ENCODE measurements around the gene GPR15. TPM values are rescaled to one million over a fixed set of nuclear protein-coding genes. Genes with fewer than 3 reads are reported as not detected.

GPR15 gene
- total and polyA plus RNA-seq, 10 of the 15 experiments (the other 5 are each of a cell fraction or from before 2014, with no cell fraction given), result 70.7 to 150 (median 115) TPM

DNA sequence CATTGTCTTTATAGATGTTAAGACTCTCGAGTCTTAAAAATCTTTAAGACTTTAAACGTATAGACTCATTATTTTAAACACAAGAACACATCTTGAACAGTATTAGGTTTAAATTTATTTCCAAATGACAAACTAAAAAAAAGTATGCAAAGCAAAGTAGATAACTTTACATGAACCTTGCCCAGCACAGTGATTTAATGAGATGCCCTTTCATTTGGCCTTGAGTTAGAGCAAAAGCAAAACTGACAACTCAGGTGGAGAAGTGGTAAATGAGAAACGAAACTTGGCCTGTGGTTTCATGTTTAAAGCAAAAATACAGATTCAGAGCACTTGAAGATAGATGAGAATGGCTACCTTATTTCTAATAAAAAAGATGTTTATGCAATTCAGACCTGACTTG is 8.6 kb downstream of the GPR15 start (continued):
- TF ChIP-seq, protein P1, sequence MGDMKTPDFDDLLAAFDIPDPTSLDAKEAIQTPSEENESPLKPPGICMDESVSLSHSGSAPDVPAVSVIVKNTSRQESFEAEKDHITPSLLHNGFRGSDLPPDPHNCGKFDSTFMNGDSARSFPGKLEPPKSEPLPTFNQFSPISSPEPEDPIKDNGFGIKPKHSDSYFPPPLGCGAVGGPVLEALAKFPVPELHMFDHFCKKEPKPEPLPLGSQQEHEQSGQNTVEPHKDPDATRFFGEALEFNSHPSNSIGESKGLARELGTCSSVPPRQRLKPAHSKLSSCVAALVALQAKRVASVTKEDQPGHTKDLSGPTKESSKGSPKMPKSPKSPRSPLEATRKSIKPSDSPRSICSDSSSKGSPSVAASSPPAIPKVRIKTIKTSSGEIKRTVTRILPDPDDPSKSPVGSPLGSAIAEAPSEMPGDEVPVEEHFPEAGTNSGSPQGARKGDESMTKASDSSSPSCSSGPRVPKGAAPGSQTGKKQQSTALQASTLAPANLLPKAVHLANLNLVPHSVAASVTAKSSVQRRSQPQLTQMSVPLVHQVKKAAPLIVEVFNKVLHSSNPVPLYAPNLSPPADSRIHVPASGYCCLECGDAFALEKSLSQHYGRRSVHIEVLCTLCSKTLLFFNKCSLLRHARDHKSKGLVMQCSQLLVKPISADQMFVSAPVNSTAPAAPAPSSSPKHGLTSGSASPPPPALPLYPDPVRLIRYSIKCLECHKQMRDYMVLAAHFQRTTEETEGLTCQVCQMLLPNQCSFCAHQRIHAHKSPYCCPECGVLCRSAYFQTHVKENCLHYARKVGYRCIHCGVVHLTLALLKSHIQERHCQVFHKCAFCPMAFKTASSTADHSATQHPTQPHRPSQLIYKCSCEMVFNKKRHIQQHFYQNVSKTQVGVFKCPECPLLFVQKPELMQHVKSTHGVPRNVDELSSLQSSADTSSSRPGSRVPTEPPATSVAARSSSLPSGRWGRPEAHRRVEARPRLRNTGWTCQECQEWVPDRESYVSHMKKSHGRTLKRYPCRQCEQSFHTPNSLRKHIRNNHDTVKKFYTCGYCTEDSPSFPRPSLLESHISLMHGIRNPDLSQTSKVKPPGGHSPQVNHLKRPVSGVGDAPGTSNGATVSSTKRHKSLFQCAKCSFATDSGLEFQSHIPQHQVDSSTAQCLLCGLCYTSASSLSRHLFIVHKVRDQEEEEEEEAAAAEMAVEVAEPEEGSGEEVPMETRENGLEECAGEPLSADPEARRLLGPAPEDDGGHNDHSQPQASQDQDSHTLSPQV (IDR thresholded peaks at IDR 0.05), result 0 out of 2 replicates have a peak, but pooled peaks have one; percentile 9
- TF ChIP-seq ETV6 (conservative IDR thresholded peaks at IDR 0.05 in 1 of 2, IDR thresholded peaks at IDR 0.05 in 1 of 2; ENCODE audit: borderline replicate concordance in 1 of 2, low read depth in 1 of 2), result peak in 1 of 2 experiments; percentile 75; a peak in 2 of 4 replicates
- TF ChIP-seq NBN (IDR thresholded peaks at IDR 0.05), result peak; percentile 82
- peak; percentile 65; the same call in 1 of the 2 replicates for TF ChIP-seq PAX5 (IDR thresholded peaks at IDR 0.05; ENCODE audit: borderline replicate concordance, low read depth, low read length)
- peak; percentile 63; the same call in 1 of the 2 replicates for TF ChIP-seq CHD2 (IDR thresholded peaks at IDR 0.05; ENCODE audit: borderline replicate concordance, low read depth, low read length)
- TF ChIP-seq HCFC1 (IDR thresholded peaks at IDR 0.05; ENCODE audit: low read length), result no peak
- TF ChIP-seq, protein P2, sequence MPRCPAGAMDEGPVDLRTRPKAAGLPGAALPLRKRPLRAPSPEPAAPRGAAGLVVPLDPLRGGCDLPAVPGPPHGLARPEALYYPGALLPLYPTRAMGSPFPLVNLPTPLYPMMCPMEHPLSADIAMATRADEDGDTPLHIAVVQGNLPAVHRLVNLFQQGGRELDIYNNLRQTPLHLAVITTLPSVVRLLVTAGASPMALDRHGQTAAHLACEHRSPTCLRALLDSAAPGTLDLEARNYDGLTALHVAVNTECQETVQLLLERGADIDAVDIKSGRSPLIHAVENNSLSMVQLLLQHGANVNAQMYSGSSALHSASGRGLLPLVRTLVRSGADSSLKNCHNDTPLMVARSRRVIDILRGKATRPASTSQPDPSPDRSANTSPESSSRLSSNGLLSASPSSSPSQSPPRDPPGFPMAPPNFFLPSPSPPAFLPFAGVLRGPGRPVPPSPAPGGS (IDR thresholded peaks at IDR 0.05; ENCODE audit: borderline replicate concordance, insufficient read depth, low read depth, low read length, poor library complexity, severe bottlenecking), result no peak
- TF ChIP-seq BHLHE40 (IDR thresholded peaks at IDR 0.05; ENCODE audit: borderline replicate concordance in 1 of 2, low read depth in 2 of 2, low read length in 1 of 2), result peak; percentile 63 to 74; a peak in 3 of 4 replicates
- no peak for TF ChIP-seq SIX5 (IDR thresholded peaks at IDR 0.05; ENCODE audit: low read depth, low read length, severe bottlenecking)

Data from GM12878 (cell line).